C4-2B (cell line): ENCODE measurements around the gene SGCA.

ENCODE experiments used
- ZFX ChIP-seq: fragments of 450-650 bp; IDR thresholded peaks from 2 replicates; pipeline ENCODE4 v1.6.1; 2017
- TF ChIP-seq, protein P1 (sequence below): fragments of 450-650 bp; conservative IDR thresholded peaks from 2 replicates; pipeline ENCODE4 v1.5.1; 2017; ENCODE audit warnings: mild to moderate bottlenecking

DNA sequence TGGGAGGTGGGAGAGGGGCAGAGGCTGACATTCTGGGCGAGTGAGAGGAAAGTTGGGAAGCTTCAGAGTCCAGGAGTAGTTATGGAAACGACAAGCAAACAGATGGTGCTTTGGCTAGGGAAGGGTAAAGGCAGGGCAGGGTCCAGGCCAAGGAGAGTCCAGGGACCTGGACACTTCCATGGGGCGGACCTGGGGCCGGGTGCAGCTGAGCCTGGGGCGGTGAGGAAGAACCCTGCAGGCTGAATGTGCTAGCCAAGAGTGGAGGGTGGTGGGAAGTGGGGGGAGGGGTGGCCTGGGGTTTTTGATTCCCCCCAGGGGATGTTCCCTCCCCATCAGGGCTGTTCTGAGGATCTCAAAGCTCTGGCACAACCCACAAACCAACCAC is 18.0 kb upstream of the SGCA start:
- TF ChIP-seq, protein P1, sequence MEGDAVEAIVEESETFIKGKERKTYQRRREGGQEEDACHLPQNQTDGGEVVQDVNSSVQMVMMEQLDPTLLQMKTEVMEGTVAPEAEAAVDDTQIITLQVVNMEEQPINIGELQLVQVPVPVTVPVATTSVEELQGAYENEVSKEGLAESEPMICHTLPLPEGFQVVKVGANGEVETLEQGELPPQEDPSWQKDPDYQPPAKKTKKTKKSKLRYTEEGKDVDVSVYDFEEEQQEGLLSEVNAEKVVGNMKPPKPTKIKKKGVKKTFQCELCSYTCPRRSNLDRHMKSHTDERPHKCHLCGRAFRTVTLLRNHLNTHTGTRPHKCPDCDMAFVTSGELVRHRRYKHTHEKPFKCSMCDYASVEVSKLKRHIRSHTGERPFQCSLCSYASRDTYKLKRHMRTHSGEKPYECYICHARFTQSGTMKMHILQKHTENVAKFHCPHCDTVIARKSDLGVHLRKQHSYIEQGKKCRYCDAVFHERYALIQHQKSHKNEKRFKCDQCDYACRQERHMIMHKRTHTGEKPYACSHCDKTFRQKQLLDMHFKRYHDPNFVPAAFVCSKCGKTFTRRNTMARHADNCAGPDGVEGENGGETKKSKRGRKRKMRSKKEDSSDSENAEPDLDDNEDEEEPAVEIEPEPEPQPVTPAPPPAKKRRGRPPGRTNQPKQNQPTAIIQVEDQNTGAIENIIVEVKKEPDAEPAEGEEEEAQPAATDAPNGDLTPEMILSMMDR, result no peak
- no peak for TF ChIP-seq ZFX
